Left lung (tissue), 10 donors: ENCODE data around the gene MRGPRF. TPM values are rescaled to one million over a fixed set of nuclear protein-coding genes. Genes with fewer than 3 reads are reported as not detected.

ENCODE experiments used
- ATAC-seq: fragments of 200-7000 bp; cut with Tn5 transposase; one replicate; pipeline ENCODE4 v1.9.1; 2020; ENCODE audit warnings: moderate library complexity
- DNase-seq, 4 donors: peaks; one replicate each; pipeline ENCODE4 v3.0.0-alpha.2; 2013 to 2020
- H3K27ac ChIP-seq, 2 donors: fragments of 200-600 bp; sonication (generic) in 1 of 2; one replicate each; pipeline versions ENCODE4 v1.5.0 to v1.8.0; 2020 to 2021
- H3K27me3 ChIP-seq, 2 donors: fragments of 200-600 bp; sonication (generic) in 1 of 2; one replicate each; pipeline versions ENCODE4 v1.5.0 to v1.8.0; 2020 to 2021
- H3K36me3 ChIP-seq, 2 donors: fragments of 200-600 bp; sonication (generic) in 1 of 2; one replicate each; pipeline versions ENCODE4 v1.5.0 to v1.8.0; 2020 to 2021
- H3K4me1 ChIP-seq, 2 donors: fragments of 200-600 bp; one replicate each; pipeline ENCODE4 v1.8.0; 2021
- H3K4me3 ChIP-seq, 2 donors: fragments of 200-600 bp; sonication (generic) in 1 of 2; one replicate each; pipeline versions ENCODE4 v1.5.0 to v1.8.0; 2020 to 2021; ENCODE audit warnings: mild to moderate bottlenecking in 1 of 2
- H3K9me3 ChIP-seq, 2 donors: fragments of 200-600 bp; sonication (generic) in 1 of 2; one replicate each; pipeline versions ENCODE4 v1.5.0 to v1.8.0; 2020 to 2021
- CTCF ChIP-seq, 2 donors: fragments of 200-600 bp; sonication (generic) in 1 of 2; IDR thresholded peaks; one replicate each; pipeline versions ENCODE4 v1.5.0 to v1.8.0; 2021; ENCODE audit warnings: antibody characterized with exemption in 2 of 2
- intact Hi-C, 2 donors: fragments of 100-400 bp; cut with DNase I; formaldehyde crosslinking; loops; one replicate each; pipeline versions ENCODE4 v1.11.2 to v1.14.2; 2022
- polyA plus RNA-seq, 6 donors: library from polyadenylated mRNA; unstranded; fragments of 120-200 nt; gene quantifications; one replicate each; pipeline ENCODE4 v1.2.1, GENCODE V29; 2013; ENCODE audit not compliant: insufficient read length in 6 of 6
- total RNA-seq, 2 donors: library from RNA; stranded (reverse); fragmentation: NEBNext Ultra II Directional; extraction: Animal tissue kit (Norgen Biotek cat#: 25700); gene quantifications; one replicate each; pipeline ENCODE4 v1.2.1, GENCODE V29; 2021
- donor health status: DM: no; HTN: yes; CAD: no.
- donor health status: DM: no; HTN: no; CAD: no.

Gene MRGPRF
- total and polyA plus RNA-seq, 8 donors = 4.2 to 22.6 (median 6.2) TPM

DNA sequence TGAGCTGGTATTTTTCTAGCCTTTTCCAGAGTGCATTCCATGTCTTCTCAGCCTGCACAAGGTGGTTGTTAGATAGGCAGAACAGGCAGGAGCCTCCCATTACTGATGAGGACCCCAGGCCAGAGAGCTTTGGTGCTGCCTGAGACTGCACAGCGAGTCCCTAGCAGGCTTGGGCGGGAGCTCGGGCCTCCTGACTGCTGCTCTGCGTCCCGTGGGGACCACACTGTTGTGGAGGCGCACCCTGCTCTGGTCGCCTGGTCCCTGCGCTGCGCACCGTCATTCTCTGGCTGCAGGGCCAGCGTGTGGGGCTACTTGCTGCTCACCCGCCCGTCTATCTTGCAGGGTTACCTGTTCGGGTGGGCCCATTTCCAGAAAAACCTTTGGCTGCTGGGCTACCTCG, 44.2 kb upstream of the MRGPRF start:
- peaks cover 0 to 72% of the 10 kb centered on the region in 2 donors for H3K36me3 ChIP-seq
- peaks cover 0 to 22% of the 10 kb centered on the region in 2 donors for H3K4me1 ChIP-seq
- H3K4me3 ChIP-seq = no peak overlapping the region
- DNase-seq = peak in 1 of 4 donors; percentile 65
- no peak overlapping the region for H3K27ac ChIP-seq
- ATAC-seq = no peak
- intact Hi-C loops = no loop called here
- no peak for TF ChIP-seq CTCF (IDR thresholded peaks at IDR 0.05)
- H3K9me3 ChIP-seq = no peaks in the 10 kb centered on the region
- H3K27me3 ChIP-seq = no peaks in the 10 kb centered on the region

- H3K36me3 ChIP-seq = peaks cover 0 to 69% of the 10 kb centered on the region in 2 donors
- DNase-seq = peak in 2 of 4 donors; percentile 70 to 86
Observed at GRCh38 chr11:69055598-69056516, 42.8 kb upstream of the MRGPRF start.

GRCh38 chr11:69055212-69055586, 42.2 kb upstream of the MRGPRF start:
- Histone ChIP-seq H3K4me1 (peaks cover 0 to 42% of the 10 kb centered on the region in 2 donors), H3K4me3 (no peak overlapping the region), H3K27ac (no peak overlapping the region), H3K9me3 (no peaks in the 10 kb centered on the region), H3K36me3 (peaks cover 0 to 62% of the 10 kb centered on the region in 2 donors), H3K27me3 (no peaks in the 10 kb centered on the region)
- peak in 1 of 4 donors; percentile 63 for DNase-seq
- no peak for TF ChIP-seq CTCF (IDR thresholded peaks at IDR 0.05)
- ATAC-seq = no peak
- intact Hi-C loops = no loop called here

More at GRCh38 chr11:69055598-69056516, 42.8 kb upstream of the MRGPRF start:
- H3K27ac ChIP-seq = no peak overlapping the region
- peaks cover 0 to 35% of the 10 kb centered on the region in 2 donors for H3K4me1 ChIP-seq
- intact Hi-C loops = no loop called here
- H3K27me3 ChIP-seq = no peaks in the 10 kb centered on the region
- H3K4me3 ChIP-seq = no peak overlapping the region
- H3K9me3 ChIP-seq = no peaks in the 10 kb centered on the region
- no peak for TF ChIP-seq CTCF (IDR thresholded peaks at IDR 0.05)
- peak; percentile 71 for ATAC-seq

- Histone ChIP-seq H3K4me3 (no peak overlapping the region), H3K4me1 (peaks cover 5 to 48% of the 10 kb centered on the region in 2 donors), H3K36me3 (peaks cover 0 to 56% of the 10 kb centered on the region in 2 donors), H3K27me3 (no peaks in the 10 kb centered on the region), H3K27ac (no peak overlapping the region), H3K9me3 (no peaks in the 10 kb centered on the region)
- ATAC-seq (no peak), DNase-seq (peak in 1 of 4 donors; percentile 58)
- intact Hi-C loops = no loop called here
- TF ChIP-seq CTCF (IDR thresholded peaks at IDR 0.05) = no peak
Observed at GRCh38 chr11:69054397-69055211, 41.6 kb upstream of the MRGPRF start.
